Neuronal stem cell (in vitro differentiated cells): ENCODE measurements around the gene ADGRG6.

Experiments used
- DNase-seq: peaks from one replicate; pipeline ENCODE4 v3.0.0-alpha.2; 2013; ENCODE audit warnings: low spot score
- H2AFZ ChIP-seq: one replicate; pipeline ENCODE4 v1.6.1; 2013; ENCODE audit warnings: mild to moderate bottlenecking, low read length, inconsistent platforms
- H2AK5ac ChIP-seq: 2 replicates; pipeline ENCODE4 v1.6.1; 2013; ENCODE audit warnings: low read depth, mild to moderate bottlenecking, inconsistent platforms, low read length, moderate library complexity, mixed read lengths
- H2BK120ac ChIP-seq: 2 replicates; pipeline ENCODE4 v1.6.1; 2013; ENCODE audit warnings: low read depth, mild to moderate bottlenecking, inconsistent platforms, low read length, moderate library complexity, mixed read lengths
- H2BK12ac ChIP-seq: one replicate; pipeline ENCODE4 v1.6.1; 2013; ENCODE audit warnings: low read length, inconsistent platforms
- H2BK15ac ChIP-seq: 2 replicates; pipeline ENCODE4 v1.6.1; 2013; ENCODE audit warnings: mild to moderate bottlenecking, low read length, inconsistent platforms, mixed read lengths
- H2BK5ac ChIP-seq: one replicate; pipeline ENCODE4 v1.6.1; 2013; ENCODE audit warnings: inconsistent platforms, mild to moderate bottlenecking, low read length, moderate library complexity
- H3K14ac ChIP-seq: one replicate; pipeline ENCODE4 v1.6.1; 2013; ENCODE audit warnings: low read length, inconsistent platforms
- H3K18ac ChIP-seq: 2 replicates; pipeline ENCODE4 v1.6.1; 2013; ENCODE audit warnings: low read length, inconsistent platforms
- H3K23ac ChIP-seq: 2 replicates; pipeline ENCODE4 v1.6.1; 2013; ENCODE audit warnings: low read depth, mild to moderate bottlenecking, mixed read lengths, low read length, inconsistent platforms; ENCODE audit not compliant: poor library complexity
- H3K27ac ChIP-seq: replicated peaks from 3 replicates; pipeline ENCODE4 v1.5.1; 2013; ENCODE audit warnings: low read length, inconsistent platforms
- H3K27me3 ChIP-seq, 3 experiments: 2 replicates each; pipeline ENCODE4 v1.6.1; 2013; ENCODE audit warnings: low read length in 3 of 3, mild to moderate bottlenecking in 2 of 3, inconsistent platforms in 1 of 3, low read depth in 1 of 3, mixed read lengths in 1 of 3, moderate library complexity in 1 of 3; ENCODE audit not compliant: control insufficient read depth in 3 of 3, insufficient read depth in 3 of 3
- H3K36me3 ChIP-seq, 2 donors: replicated peaks in 1 of 2; 2 replicates each; pipeline ENCODE4 v1.6.1; 2013; ENCODE audit warnings: low read length in 2 of 2; ENCODE audit not compliant: control insufficient read depth in 2 of 2, insufficient read depth in 2 of 2
- H3K4ac ChIP-seq: 2 replicates; pipeline ENCODE4 v1.6.1; 2013; ENCODE audit warnings: inconsistent platforms, mild to moderate bottlenecking, low read length, moderate library complexity
- H3K4me1 ChIP-seq, 2 donors: 1 replicate in 1 of 2; 2 replicates in 1 of 2; pipeline ENCODE4 v1.6.1; 2013; ENCODE audit warnings: low read length in 2 of 2, low read depth in 1 of 2; ENCODE audit not compliant: control insufficient read depth in 2 of 2, insufficient read depth in 1 of 2
- H3K4me2 ChIP-seq: one replicate; pipeline ENCODE4 v1.6.1; 2013; ENCODE audit warnings: mild to moderate bottlenecking, low read length, inconsistent platforms; ENCODE audit not compliant: insufficient read depth, poor library complexity, severe bottlenecking
- H3K4me3 ChIP-seq, 2 donors: 2 replicates each; pipeline ENCODE4 v1.5.1; 2013; ENCODE audit warnings: low read length in 2 of 2, mild to moderate bottlenecking in 2 of 2, inconsistent platforms in 1 of 2, moderate library complexity in 1 of 2
- H3K79me1 ChIP-seq: one replicate; pipeline ENCODE4 v1.6.1; 2013; ENCODE audit warnings: low read depth, mild to moderate bottlenecking, inconsistent platforms, low read length, moderate library complexity
- H3K9ac ChIP-seq: one replicate; pipeline ENCODE4 v1.6.1; 2013; ENCODE audit warnings: mild to moderate bottlenecking, low read depth, low read length, inconsistent platforms; ENCODE audit not compliant: poor library complexity
- H3K9me3 ChIP-seq, 2 donors: replicated peaks in 1 of 2; 2 replicates each; pipeline versions ENCODE3 to v1.6.1; 2013; ENCODE audit warnings: low read length in 2 of 2, mild to moderate bottlenecking in 2 of 2, inconsistent platforms in 1 of 2, low read depth in 1 of 2, mixed read lengths in 1 of 2, moderate library complexity in 1 of 2; ENCODE audit not compliant: control insufficient read depth in 2 of 2, insufficient read depth in 1 of 2
- H4K8ac ChIP-seq: one replicate; pipeline ENCODE4 v1.6.1; 2013; ENCODE audit warnings: low read depth, mild to moderate bottlenecking, inconsistent platforms, low read length, moderate library complexity
- H4K91ac ChIP-seq: one replicate; pipeline ENCODE4 v1.6.1; 2013; ENCODE audit warnings: low read length, low read depth, mild to moderate bottlenecking, inconsistent platforms; ENCODE audit not compliant: poor library complexity
- WGBS, 2 donors: extraction: QIAGEN DNeasy Blood & Tissue Kit; methylation state at CpG; one replicate each; pipeline ENCODE4 v1.1.7; 2013; ENCODE audit warnings: missing lambda C conversion rate in 2 of 2, mixed read lengths in 1 of 2; ENCODE audit not compliant: insufficient read length in 2 of 2, insufficient replicate concordance in 1 of 2; ENCODE audit errors: extremely low coverage in 2 of 2; 5-methylcytosine and 5-hydroxymethylcytosine counted together

Gene ADGRG6

GRCh38 chr6:142276256-142276655, 25.6 kb upstream of the ADGRG6 start:
- DNase-seq, result no peak
- WGBS, 2 donors, result no CpG with 5 or more reads among the region's 1 CpG
- Histone ChIP-seq H2BK15ac (no peak overlapping the region), H3K36me3 (no peaks in the 10 kb centered on the region), H3K4me1 (peaks cover 0 to 6% of the 10 kb centered on the region in 2 donors), H3K27ac (no peak overlapping the region), H3K4me3 (no peak overlapping the region), H3K27me3 (no peaks in the 10 kb centered on the region), H3K79me1 (no peaks in the 10 kb centered on the region), H3K4ac (no peak overlapping the region), H3K4me2 (no peak overlapping the region), H2BK120ac (no peak overlapping the region), H2AFZ (no peak overlapping the region), H2BK5ac (no peak overlapping the region), H3K18ac (no peak overlapping the region), H4K91ac (no peak overlapping the region), H2BK12ac (no peak overlapping the region), H2AK5ac (no peak overlapping the region), H3K9me3 (peaks cover 0 to 4% of the 10 kb centered on the region in 2 donors), H3K23ac (no peak overlapping the region), H3K14ac (no peak overlapping the region), H4K8ac (no peak overlapping the region), H3K9ac (no peak overlapping the region)

DNA sequence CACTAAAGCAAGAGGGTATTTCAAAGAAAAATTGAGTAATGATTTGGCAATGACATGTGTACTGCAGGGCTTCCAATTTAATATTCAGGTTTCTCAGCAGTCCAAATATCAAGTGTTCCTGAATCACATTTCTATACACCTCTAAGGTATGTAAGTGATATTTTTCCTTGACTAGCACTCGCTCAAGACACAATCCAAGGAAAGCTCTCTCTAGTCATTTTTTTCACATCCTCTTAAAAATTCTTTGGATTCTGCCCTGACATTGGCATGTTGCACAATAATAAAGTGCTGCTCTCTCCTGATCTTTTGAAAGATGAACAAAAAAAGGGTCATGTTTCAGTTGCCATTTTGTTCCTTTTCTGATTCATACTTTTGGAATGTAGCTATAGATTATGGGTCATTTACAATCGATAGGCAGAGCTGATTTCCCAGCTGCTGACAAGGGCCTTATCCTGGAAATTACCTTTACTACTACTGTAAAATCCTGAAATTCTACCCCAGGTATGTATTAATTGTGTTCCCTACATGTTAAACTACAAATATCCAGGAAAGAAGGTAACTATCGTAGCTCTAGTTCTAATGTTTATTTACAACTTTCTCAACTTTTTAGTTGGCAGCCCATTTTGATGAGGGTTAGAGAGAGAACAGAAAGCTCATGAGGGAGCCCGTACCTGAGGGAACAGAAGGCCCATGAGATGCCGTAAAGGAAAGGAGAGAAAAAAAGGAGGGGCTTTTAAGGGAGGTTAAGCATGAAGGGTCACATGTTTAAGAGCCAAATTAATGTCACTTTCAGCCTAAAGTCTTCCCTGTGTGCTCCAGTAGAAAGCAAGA, 22.2 kb upstream of the ADGRG6 start:
- no peaks in the 10 kb centered on the region for H3K27me3 ChIP-seq
- H2BK120ac ChIP-seq, result no peak overlapping the region
- H3K14ac ChIP-seq, result no peak overlapping the region
- H2BK12ac ChIP-seq, result no peak overlapping the region
- H3K4ac ChIP-seq, result no peak overlapping the region
- peaks cover 0 to 6% of the 10 kb centered on the region in 2 donors for H3K4me1 ChIP-seq
- no peak overlapping the region for H4K8ac ChIP-seq
- H4K91ac ChIP-seq, result no peak overlapping the region
- no peak overlapping the region for H3K4me3 ChIP-seq
- no peaks in the 10 kb centered on the region for H3K36me3 ChIP-seq
- H3K9me3 ChIP-seq, result peaks cover 0 to 4% of the 10 kb centered on the region in 2 donors
- no peak overlapping the region for H2AK5ac ChIP-seq
- H2BK15ac ChIP-seq, result no peak overlapping the region
- H3K9ac ChIP-seq, result no peak overlapping the region
- no peak overlapping the region for H3K4me2 ChIP-seq
- no peak overlapping the region for H2BK5ac ChIP-seq
- H3K79me1 ChIP-seq, result no peaks in the 10 kb centered on the region
- H3K27ac ChIP-seq, result no peak overlapping the region
- no peak for DNase-seq
- WGBS, 2 donors, result no CpG with 5 or more reads among the region's 5 CpGs
- H3K18ac ChIP-seq, result no peak overlapping the region
- no peak overlapping the region for H2AFZ ChIP-seq
- H3K23ac ChIP-seq, result no peak overlapping the region

DNA sequence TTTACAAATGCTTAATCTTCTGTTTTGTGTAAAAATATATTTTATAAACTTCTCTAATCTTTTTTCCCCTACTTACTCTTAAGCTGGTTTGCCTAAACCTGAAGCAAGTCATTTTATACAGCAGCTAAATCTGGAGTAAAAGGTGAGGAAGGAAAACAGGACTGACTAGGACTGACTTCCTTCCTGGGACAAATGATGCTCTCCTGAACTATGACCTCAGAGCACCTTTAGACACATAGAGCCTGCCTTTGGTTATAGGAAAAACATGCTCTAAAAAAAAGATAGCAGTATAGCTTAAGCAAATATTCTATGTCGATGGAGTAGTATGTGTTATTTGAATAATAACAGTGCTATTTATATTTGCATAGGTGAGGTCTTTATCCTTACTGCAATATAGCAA, 21.5 kb upstream of the ADGRG6 start:
- no peaks in the 10 kb centered on the region for H3K36me3 ChIP-seq

DNA sequence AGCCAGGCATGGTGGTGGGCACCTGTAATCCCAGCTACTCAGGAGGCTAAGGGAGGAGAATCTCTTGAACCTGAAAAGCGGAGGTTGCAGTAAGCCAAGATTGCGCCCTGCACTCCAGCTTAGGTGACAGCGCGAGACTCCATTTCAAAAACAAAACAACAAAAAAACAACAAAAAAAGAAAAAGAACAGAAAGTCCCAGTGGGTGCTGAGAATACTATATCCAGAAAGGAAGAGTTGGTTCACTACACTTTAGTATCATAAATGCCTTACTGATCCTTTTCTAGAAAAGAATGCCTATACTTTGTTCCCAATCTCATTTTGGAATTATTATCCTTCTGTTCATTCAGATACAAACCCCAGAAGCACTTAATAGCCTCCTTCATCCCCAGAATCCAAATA, 20.9 kb upstream of the ADGRG6 start:
- Histone ChIP-seq H3K4me1 (peaks cover 0 to 6% of the 10 kb centered on the region in 2 donors), H3K4me3 (no peak overlapping the region)

More for the DNA sequence above, 21.5 kb upstream of the ADGRG6 start:
- Histone ChIP-seq H3K27ac (no peak overlapping the region), H3K23ac (no peak overlapping the region), H2BK120ac (no peak overlapping the region), H3K27me3 (no peaks in the 10 kb centered on the region), H2BK5ac (no peak overlapping the region), H4K8ac (no peak overlapping the region), H2BK15ac (no peak overlapping the region), H3K18ac (no peak overlapping the region), H3K4ac (no peak overlapping the region), H3K9ac (no peak overlapping the region), H3K79me1 (no peaks in the 10 kb centered on the region), H2AK5ac (no peak overlapping the region), H3K9me3 (peaks cover 0 to 4% of the 10 kb centered on the region in 2 donors), H3K4me3 (no peak overlapping the region), H2BK12ac (no peak overlapping the region), H3K4me1 (peaks cover 0 to 6% of the 10 kb centered on the region in 2 donors), H3K4me2 (no peak overlapping the region), H3K14ac (no peak overlapping the region), H4K91ac (no peak overlapping the region), H2AFZ (no peak overlapping the region)
- no peak for DNase-seq
- no CpG with 5 or more reads among the region's 1 CpG for WGBS, 2 donors

More for the DNA sequence above, 20.9 kb upstream of the ADGRG6 start:
- H3K4ac ChIP-seq, result no peak overlapping the region
- H3K4me2 ChIP-seq, result no peak overlapping the region
- H3K9me3 ChIP-seq, result peaks cover 0 to 4% of the 10 kb centered on the region in 2 donors
- no peak overlapping the region for H2BK5ac ChIP-seq
- WGBS, 2 donors, result no CpG with 5 or more reads among the region's 4 CpGs
- H2BK15ac ChIP-seq, result no peak overlapping the region
- no peak overlapping the region for H2BK120ac ChIP-seq
- H3K9ac ChIP-seq, result no peak overlapping the region
- no peak overlapping the region for H3K18ac ChIP-seq
- H3K27me3 ChIP-seq, result no peaks in the 10 kb centered on the region
- H4K8ac ChIP-seq, result no peak overlapping the region
- H3K27ac ChIP-seq, result no peak overlapping the region
- H2AFZ ChIP-seq, result no peak overlapping the region
- no peaks in the 10 kb centered on the region for H3K79me1 ChIP-seq
- no peaks in the 10 kb centered on the region for H3K36me3 ChIP-seq
- no peak overlapping the region for H4K91ac ChIP-seq
- no peak overlapping the region for H3K14ac ChIP-seq
- H3K23ac ChIP-seq, result no peak overlapping the region
- H2BK12ac ChIP-seq, result no peak overlapping the region
- H2AK5ac ChIP-seq, result no peak overlapping the region
- DNase-seq, result no peak
